Neutrophil (primary cell): ENCODE measurements around the gene SALL3.

Experiments used
- H3K27ac ChIP-seq: fragments of 200-600 bp; sonication (generic); 2 replicates; pipeline ENCODE4 v1.5.1; 2016; ENCODE audit warnings: mild to moderate bottlenecking, moderate library complexity
- H3K27me3 ChIP-seq: fragments of 200-600 bp; sonication (generic); 2 replicates; pipeline ENCODE4 v1.6.0; 2016; ENCODE audit warnings: mild to moderate bottlenecking
- H3K36me3 ChIP-seq: fragments of 200-600 bp; sonication (generic); 2 replicates; pipeline ENCODE4 v1.5.1; 2017
- H3K4me1 ChIP-seq, 2 experiments: fragments of 200-600 bp in 1 of 2; sonication (generic) in 1 of 2; 1 replicate in 1 of 2; 2 replicates in 1 of 2; pipeline versions ENCODE4 v1.5.1 to v1.6.1; 2013 to 2016; ENCODE audit warnings: low read depth in 1 of 2, low read length in 1 of 2, mild to moderate bottlenecking in 1 of 2, moderate library complexity in 1 of 2; ENCODE audit not compliant: control insufficient read depth in 1 of 2, insufficient read depth in 1 of 2
- H3K4me3 ChIP-seq, 2 experiments: fragments of 200-600 bp in 1 of 2; sonication (generic) in 1 of 2; 1 replicate in 1 of 2; 2 replicates in 1 of 2; pipeline ENCODE4 v1.5.1; 2013 to 2016; ENCODE audit warnings: low read depth in 1 of 2, low read length in 1 of 2, mild to moderate bottlenecking in 1 of 2, moderate library complexity in 1 of 2
- H3K9me3 ChIP-seq: fragments of 200-600 bp; sonication (generic); 2 replicates; pipeline ENCODE4 v1.5.1; 2016
- TF ChIP-seq, protein P1 (sequence below): fragments of 200-600 bp; sonication (generic); IDR thresholded peaks from 2 replicates; pipeline ENCODE4 v1.5.1; 2016; ENCODE audit warnings: antibody characterized with exemption

SALL3 gene

DNA sequence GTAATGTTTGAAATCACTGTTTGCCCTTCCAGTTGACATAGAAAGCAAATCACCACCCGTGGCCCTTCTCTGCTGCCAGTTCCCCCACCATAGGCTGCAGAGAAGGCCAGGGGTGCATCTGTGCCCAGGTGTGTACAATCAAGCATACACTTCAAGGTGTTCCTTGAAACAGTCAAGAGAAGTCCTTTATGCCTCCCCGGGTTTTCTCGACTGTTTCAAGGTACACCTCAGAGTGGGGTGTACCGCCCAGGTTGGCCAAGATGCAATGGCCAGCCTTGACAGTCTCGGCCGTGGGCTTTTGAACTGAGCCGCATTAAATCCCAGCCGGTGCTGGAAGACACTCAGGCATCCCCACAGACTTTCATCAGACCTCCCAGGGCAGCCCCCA lies 68.6 kb downstream of the SALL3 start:
- TF ChIP-seq, protein P1, sequence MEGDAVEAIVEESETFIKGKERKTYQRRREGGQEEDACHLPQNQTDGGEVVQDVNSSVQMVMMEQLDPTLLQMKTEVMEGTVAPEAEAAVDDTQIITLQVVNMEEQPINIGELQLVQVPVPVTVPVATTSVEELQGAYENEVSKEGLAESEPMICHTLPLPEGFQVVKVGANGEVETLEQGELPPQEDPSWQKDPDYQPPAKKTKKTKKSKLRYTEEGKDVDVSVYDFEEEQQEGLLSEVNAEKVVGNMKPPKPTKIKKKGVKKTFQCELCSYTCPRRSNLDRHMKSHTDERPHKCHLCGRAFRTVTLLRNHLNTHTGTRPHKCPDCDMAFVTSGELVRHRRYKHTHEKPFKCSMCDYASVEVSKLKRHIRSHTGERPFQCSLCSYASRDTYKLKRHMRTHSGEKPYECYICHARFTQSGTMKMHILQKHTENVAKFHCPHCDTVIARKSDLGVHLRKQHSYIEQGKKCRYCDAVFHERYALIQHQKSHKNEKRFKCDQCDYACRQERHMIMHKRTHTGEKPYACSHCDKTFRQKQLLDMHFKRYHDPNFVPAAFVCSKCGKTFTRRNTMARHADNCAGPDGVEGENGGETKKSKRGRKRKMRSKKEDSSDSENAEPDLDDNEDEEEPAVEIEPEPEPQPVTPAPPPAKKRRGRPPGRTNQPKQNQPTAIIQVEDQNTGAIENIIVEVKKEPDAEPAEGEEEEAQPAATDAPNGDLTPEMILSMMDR = no peak
- Histone ChIP-seq H3K4me1 (no peaks in the 10 kb centered on the region), H3K9me3 (no peaks in the 10 kb centered on the region), H3K27ac (no peak overlapping the region), H3K27me3 (peaks cover 9% of the 10 kb centered on the region), H3K4me3 (no peak overlapping the region), H3K36me3 (no peaks in the 10 kb centered on the region)

DNA sequence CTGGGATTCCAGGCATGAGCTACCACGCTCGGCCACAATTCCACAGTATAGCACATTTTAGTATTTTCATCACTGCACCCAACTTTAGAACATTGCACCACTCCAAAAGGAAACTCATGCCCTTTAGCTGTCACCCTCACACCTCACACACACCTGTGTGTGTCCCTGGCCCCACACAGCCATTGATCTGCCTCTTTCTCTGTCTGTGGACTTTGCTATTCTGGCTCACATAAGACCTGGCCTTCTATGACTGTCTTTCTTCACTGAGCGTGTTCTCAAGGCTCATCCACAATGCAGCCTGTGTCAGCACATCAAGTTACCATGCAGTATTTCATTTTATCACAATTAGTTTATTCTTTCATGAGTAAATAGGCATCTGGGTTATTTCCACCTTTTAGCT lies 69.9 kb downstream of the SALL3 start:
- no peaks in the 10 kb centered on the region for H3K9me3 ChIP-seq
- TF ChIP-seq, protein P1 = no peak

More for the DNA sequence above, 69.9 kb downstream of the SALL3 start:
- Histone ChIP-seq H3K36me3 (no peaks in the 10 kb centered on the region), H3K4me1 (no peaks in the 10 kb centered on the region), H3K27me3 (peaks cover 15% of the 10 kb centered on the region), H3K27ac (no peak overlapping the region), H3K4me3 (no peak overlapping the region)
